Uterus (tissue), 2 donors: ENCODE results near the gene EVA1A.
"Not testable (repeated sequence)": the region's sequence is repeated elsewhere in the genome, so short reads cannot be mapped to it uniquely, and the experiment has no call there.

Experiments
- POLR2A ChIP-seq, 2 donors: fragments of 450-650 bp; IDR thresholded peaks; one replicate each; pipeline ENCODE4 v1.6.1; 2016; ENCODE audit warnings: antibody characterized with exemption in 2 of 2, mild to moderate bottlenecking in 1 of 2, moderate library complexity in 1 of 2
- TF ChIP-seq, protein P1 (sequence below), 4 experiments: fragments of 200-600 bp in 2 of 4; fragments of 450-650 bp in 2 of 4; sonication (generic) in 2 of 4; IDR thresholded peaks; one replicate each; pipeline ENCODE4 v1.5.1; 2016 to 2019; ENCODE audit warnings: antibody characterized with exemption in 4 of 4, mild to moderate bottlenecking in 2 of 4, moderate library complexity in 1 of 4

DNA sequence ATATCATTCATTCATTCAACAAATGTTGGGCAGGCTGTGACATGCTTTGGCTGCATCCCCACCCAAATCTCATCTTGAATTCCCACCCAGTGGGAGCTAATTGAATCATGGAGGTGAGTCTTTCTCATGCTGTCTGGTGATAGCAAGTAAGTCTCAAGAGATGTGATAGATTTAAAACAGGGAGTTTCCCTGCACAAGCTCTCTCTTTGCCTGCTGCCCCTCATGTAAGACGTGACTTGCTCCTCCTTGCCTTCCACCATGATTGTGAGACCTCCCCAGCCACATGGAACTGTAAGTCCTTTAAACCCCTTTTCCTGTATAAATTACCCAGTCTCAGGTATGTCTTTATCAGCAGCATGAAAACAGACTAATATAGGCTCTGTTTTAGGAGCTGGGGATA, 83.0 kb downstream of the EVA1A start:
- not testable (repeated sequence) for TF ChIP-seq POLR2A (IDR thresholded peaks at IDR 0.05)
- TF ChIP-seq, protein P1, sequence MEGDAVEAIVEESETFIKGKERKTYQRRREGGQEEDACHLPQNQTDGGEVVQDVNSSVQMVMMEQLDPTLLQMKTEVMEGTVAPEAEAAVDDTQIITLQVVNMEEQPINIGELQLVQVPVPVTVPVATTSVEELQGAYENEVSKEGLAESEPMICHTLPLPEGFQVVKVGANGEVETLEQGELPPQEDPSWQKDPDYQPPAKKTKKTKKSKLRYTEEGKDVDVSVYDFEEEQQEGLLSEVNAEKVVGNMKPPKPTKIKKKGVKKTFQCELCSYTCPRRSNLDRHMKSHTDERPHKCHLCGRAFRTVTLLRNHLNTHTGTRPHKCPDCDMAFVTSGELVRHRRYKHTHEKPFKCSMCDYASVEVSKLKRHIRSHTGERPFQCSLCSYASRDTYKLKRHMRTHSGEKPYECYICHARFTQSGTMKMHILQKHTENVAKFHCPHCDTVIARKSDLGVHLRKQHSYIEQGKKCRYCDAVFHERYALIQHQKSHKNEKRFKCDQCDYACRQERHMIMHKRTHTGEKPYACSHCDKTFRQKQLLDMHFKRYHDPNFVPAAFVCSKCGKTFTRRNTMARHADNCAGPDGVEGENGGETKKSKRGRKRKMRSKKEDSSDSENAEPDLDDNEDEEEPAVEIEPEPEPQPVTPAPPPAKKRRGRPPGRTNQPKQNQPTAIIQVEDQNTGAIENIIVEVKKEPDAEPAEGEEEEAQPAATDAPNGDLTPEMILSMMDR (IDR thresholded peaks at IDR 0.05), result not testable (repeated sequence)
